ENCODE results near the gene DUSP12. TPM values are rescaled to one million over a fixed set of nuclear protein-coding genes. Genes with fewer than 3 reads are reported as not detected.

DUSP12 gene
- polyA plus RNA-seq, 2 of the 4 experiments (the other 2 are of a cell fraction), result 47.3 to 96.3 TPM

- 97% methylated on average over 1 of the region's 1 CpG for WGBS (ENCODE audit: missing lambda C conversion rate)
- POLR2A ChIA-PET, result no interaction called here
These were observed 29.2 kb upstream of the DUSP12 start for GRCh38 chr1:161720422-161720821.

DNA sequence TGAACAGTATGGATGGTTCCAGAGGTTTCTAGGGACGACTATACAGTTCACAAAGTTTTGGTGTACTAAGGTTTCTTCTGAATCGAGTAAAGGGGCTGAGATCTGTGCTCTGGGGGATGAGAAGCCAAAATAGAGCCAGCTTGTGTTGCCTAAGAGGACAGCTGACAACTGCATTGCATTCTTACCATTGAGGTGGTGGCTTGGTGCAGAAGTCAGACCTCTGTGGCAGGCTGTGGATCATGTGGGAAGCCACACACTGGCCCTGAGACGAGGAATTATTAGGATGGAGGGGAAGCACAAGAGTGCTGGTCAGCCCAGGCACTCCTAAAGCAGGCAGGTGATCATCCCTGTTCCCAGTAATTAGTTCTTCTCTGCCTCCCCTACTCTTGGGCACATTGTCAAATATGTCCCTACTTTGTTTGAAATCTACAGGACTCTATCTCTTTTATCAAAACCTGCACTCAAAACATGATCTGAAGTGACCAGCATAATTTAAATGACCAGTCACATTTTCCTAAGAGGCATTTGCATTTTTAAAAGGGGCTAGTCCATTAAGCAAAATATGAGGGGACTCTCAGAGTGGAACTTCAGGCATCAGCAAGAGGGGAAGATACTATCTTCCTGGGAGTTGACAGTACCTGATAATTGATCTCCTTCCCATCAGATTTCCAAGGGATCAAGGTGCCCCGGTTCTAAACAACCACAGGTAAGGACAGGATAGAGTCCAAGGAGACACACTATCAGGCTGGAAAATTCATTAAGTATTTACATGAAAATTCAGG lies 28.4 kb upstream of the DUSP12 start, which contains the start of gene FCRLB:
Gene FCRLB, plus strand, starts transcription at position 589 of the 782 bp plus-strand sequence. CDS start 1,129 bp downstream, outside the sequence.
- Histone ChIP-seq H3K9me3 (no peaks in the 10 kb centered on the region), H3K27ac (0 out of 6 replicates have a peak within 1 kb of the TSS, but pooled peaks of 1 of the 2 experiments have one; percentile 17), H3K4me2 (peak within 1 kb of the TSS; percentile 44; the same call in 2 of the 3 replicates), H3K4me1 (peaks cover 15% of the 10 kb centered on the region; the same call in 2 of the 3 replicates), H3K4me3 (no peak within 1 kb of the TSS)
- POLR2A ChIA-PET, result no interaction called here
- DNase-seq (ENCODE audit: low read depth in 1 of 2, low spot score in 1 of 2) (no peak), FAIRE-seq (no peak), ATAC-seq (no peak)
- TF ChIP-seq, protein P1, sequence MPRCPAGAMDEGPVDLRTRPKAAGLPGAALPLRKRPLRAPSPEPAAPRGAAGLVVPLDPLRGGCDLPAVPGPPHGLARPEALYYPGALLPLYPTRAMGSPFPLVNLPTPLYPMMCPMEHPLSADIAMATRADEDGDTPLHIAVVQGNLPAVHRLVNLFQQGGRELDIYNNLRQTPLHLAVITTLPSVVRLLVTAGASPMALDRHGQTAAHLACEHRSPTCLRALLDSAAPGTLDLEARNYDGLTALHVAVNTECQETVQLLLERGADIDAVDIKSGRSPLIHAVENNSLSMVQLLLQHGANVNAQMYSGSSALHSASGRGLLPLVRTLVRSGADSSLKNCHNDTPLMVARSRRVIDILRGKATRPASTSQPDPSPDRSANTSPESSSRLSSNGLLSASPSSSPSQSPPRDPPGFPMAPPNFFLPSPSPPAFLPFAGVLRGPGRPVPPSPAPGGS (IDR thresholded peaks at IDR 0.05), result no peak
- no peak for TF ChIP-seq JUN (IDR thresholded peaks at IDR 0.05)
- TF ChIP-seq EHF (CRISPR knock-in tag; IDR thresholded peaks at IDR 0.05), result no peak
- no peak for TF ChIP-seq KDM5A (IDR thresholded peaks at IDR 0.05)
- TF ChIP-seq CBX8 (IDR thresholded peaks at IDR 0.05), result no peak
- no peak for TF ChIP-seq NFE2L2 (conservative IDR thresholded peaks at IDR 0.05; ENCODE audit: low read length)
- no peak for TF ChIP-seq RNF2 (IDR thresholded peaks at IDR 0.05; ENCODE audit: borderline replicate concordance, low read depth)
- no peak for TF ChIP-seq RAD21 (conservative IDR thresholded peaks at IDR 0.05 in 1 of 2, IDR thresholded peaks at IDR 0.05 in 1 of 2)
- no peak for TF ChIP-seq NPAS2 (CRISPR knock-in tag; IDR thresholded peaks at IDR 0.05; ENCODE audit: borderline replicate concordance)
- no peak for TF ChIP-seq SMC3 (IDR thresholded peaks at IDR 0.05)
- no peak for TF ChIP-seq MAFK (IDR thresholded peaks at IDR 0.05; ENCODE audit: partially characterized antibody)
- TF ChIP-seq CBX2 (IDR thresholded peaks at IDR 0.05; ENCODE audit: borderline replicate concordance, low read depth), result no peak
- no peak for TF ChIP-seq CHD4 (IDR thresholded peaks at IDR 0.05; ENCODE audit: borderline replicate concordance)
- TF ChIP-seq, protein P2, sequence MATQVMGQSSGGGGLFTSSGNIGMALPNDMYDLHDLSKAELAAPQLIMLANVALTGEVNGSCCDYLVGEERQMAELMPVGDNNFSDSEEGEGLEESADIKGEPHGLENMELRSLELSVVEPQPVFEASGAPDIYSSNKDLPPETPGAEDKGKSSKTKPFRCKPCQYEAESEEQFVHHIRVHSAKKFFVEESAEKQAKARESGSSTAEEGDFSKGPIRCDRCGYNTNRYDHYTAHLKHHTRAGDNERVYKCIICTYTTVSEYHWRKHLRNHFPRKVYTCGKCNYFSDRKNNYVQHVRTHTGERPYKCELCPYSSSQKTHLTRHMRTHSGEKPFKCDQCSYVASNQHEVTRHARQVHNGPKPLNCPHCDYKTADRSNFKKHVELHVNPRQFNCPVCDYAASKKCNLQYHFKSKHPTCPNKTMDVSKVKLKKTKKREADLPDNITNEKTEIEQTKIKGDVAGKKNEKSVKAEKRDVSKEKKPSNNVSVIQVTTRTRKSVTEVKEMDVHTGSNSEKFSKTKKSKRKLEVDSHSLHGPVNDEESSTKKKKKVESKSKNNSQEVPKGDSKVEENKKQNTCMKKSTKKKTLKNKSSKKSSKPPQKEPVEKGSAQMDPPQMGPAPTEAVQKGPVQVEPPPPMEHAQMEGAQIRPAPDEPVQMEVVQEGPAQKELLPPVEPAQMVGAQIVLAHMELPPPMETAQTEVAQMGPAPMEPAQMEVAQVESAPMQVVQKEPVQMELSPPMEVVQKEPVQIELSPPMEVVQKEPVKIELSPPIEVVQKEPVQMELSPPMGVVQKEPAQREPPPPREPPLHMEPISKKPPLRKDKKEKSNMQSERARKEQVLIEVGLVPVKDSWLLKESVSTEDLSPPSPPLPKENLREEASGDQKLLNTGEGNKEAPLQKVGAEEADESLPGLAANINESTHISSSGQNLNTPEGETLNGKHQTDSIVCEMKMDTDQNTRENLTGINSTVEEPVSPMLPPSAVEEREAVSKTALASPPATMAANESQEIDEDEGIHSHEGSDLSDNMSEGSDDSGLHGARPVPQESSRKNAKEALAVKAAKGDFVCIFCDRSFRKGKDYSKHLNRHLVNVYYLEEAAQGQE (IDR thresholded peaks at IDR 0.05), result no peak
- no peak for TF ChIP-seq ZC3H11A (IDR thresholded peaks at IDR 0.05)
- WGBS (ENCODE audit: missing lambda C conversion rate), result 48% methylated on average over 4 of the region's 4 CpGs
- CTCF ChIA-PET, result no interaction called here

More at GRCh38 chr1:161720422-161720821, 29.2 kb upstream of the DUSP12 start:
- Histone ChIP-seq H3K4me3 (no peak overlapping the region), H3K9me3 (no peaks in the 10 kb centered on the region), H3K4me1 (peaks cover 11% of the 10 kb centered on the region; the same call in 2 of the 3 replicates), H3K27ac (no peak overlapping the region), H3K4me2 (no peak overlapping the region)
- no peak for FAIRE-seq
- CTCF ChIA-PET, result no interaction called here
- ATAC-seq, result no peak
- TF ChIP-seq NR3C1 (IDR thresholded peaks at IDR 0.05), result no peak
- TF ChIP-seq ESRRA (IDR thresholded peaks at IDR 0.05; ENCODE audit: borderline replicate concordance, low read length), result no peak
- no peak for TF ChIP-seq ZSCAN20 (CRISPR knock-in tag; IDR thresholded peaks at IDR 0.05)
- no peak for TF ChIP-seq HES2 (IDR thresholded peaks at IDR 0.05)
- no peak for TF ChIP-seq HOXB5 (CRISPR knock-in tag; IDR thresholded peaks at IDR 0.05)
- no peak for TF ChIP-seq CBX8 (IDR thresholded peaks at IDR 0.05)
- no peak for TF ChIP-seq EP300 (IDR thresholded peaks at IDR 0.05)
- no peak for TF ChIP-seq FOSL2 (IDR thresholded peaks at IDR 0.05)
- TF ChIP-seq FOSL2 (CRISPR knock-in tag; IDR thresholded peaks at IDR 0.05), result no peak
- no peak for TF ChIP-seq ZNF302 (CRISPR knock-in tag; IDR thresholded peaks at IDR 0.05)
- TF ChIP-seq, protein P1 (IDR thresholded peaks at IDR 0.05), result no peak
- no peak for TF ChIP-seq HDAC2 (IDR thresholded peaks at IDR 0.05)
- TF ChIP-seq RARB (CRISPR knock-in tag; IDR thresholded peaks at IDR 0.05), result no peak
- no peak for TF ChIP-seq HEYL (CRISPR knock-in tag; IDR thresholded peaks at IDR 0.05)
- no peak for TF ChIP-seq EHF (CRISPR knock-in tag; IDR thresholded peaks at IDR 0.05)
- TF ChIP-seq GATA3 (IDR thresholded peaks at IDR 0.05; ENCODE audit: borderline replicate concordance), result no peak
- DNase-seq (ENCODE audit: low read depth in 1 of 2, low spot score in 1 of 2), result no peak
